OCI-LY3 (cell line): Measurements from ENCODE around the gene RARA.
"Not testable (repeated sequence)": the region's sequence is repeated elsewhere in the genome, so short reads cannot be mapped to it uniquely, and the experiment has no call there.

Experiments used
- H2AFZ ChIP-seq: fragments of 200-600, 300-600 bp; shearing (Covaris generic); 2 replicates; pipeline ENCODE4 v1.6.0; 2014; ENCODE audit warnings: antibody characterized with exemption, low read depth, low read length
- H3K27ac ChIP-seq: fragments of 200-600, 300-600 bp; sonication (generic); 2 replicates; pipeline ENCODE4 v1.5.1; 2014; ENCODE audit warnings: mild to moderate bottlenecking, low read length, moderate library complexity, mixed read lengths
- H3K27me3 ChIP-seq: fragments of 200-600, 300-600 bp; sonication (generic); 2 replicates; pipeline ENCODE4 v1.6.1; 2014; ENCODE audit warnings: low read depth, low read length, mixed read lengths
- H3K36me3 ChIP-seq: fragments of 200-600, 300-600 bp; sonication (generic); replicated peaks from 2 replicates; pipeline ENCODE3; 2014; ENCODE audit warnings: low read depth, low read length, mixed read lengths
- H3K4me1 ChIP-seq: fragments of 300-600, 200-600 bp; sonication (generic); 2 replicates; pipeline ENCODE4 v1.6.1; 2014; ENCODE audit warnings: low read length, mixed read lengths
- H3K4me2 ChIP-seq: fragments of 200-600, 300-600 bp; sonication (generic); 2 replicates; pipeline ENCODE4 v1.6.1; 2014; ENCODE audit warnings: low read length, mixed read lengths
- H3K4me3 ChIP-seq: fragments of 300-600, 200-600 bp; sonication (generic); 2 replicates; pipeline ENCODE4 v1.5.1; 2014; ENCODE audit warnings: antibody characterized with exemption, mild to moderate bottlenecking, low read length, moderate library complexity
- H3K79me2 ChIP-seq: fragments of 300-600, 200-600 bp; shearing (Covaris generic); 2 replicates; pipeline ENCODE4 v1.6.1; 2014; ENCODE audit warnings: mild to moderate bottlenecking, low read length, mixed read lengths
- H3K9ac ChIP-seq: fragments of 300-600, 200-600 bp; shearing (Covaris generic); 2 replicates; pipeline ENCODE4 v1.6.0; 2014; ENCODE audit warnings: mild to moderate bottlenecking, low read length, moderate library complexity
- H3K9me3 ChIP-seq: fragments of 200-600, 300-600 bp; shearing (Covaris generic); 2 replicates; pipeline ENCODE4 v1.6.1; 2014; ENCODE audit warnings: low read length, mixed read lengths; ENCODE audit not compliant: insufficient read depth
- H4K20me1 ChIP-seq: fragments of 200-600, 300-600 bp; sonication (generic); 2 replicates; pipeline ENCODE4 v1.6.1; 2016; ENCODE audit warnings: low read length, mixed read lengths; ENCODE audit not compliant: insufficient read depth
- EZH2phosphoT487 ChIP-seq: fragments of 200-600 bp; shearing (Covaris generic); IDR thresholded peaks from 2 replicates; pipeline ENCODE4 v1.6.1; 2018; ENCODE audit warnings: antibody characterized with exemption, mixed run types, low read depth
- TF ChIP-seq, protein P1 (sequence below): fragments of 200-600, 300-600 bp; sonication (generic); IDR thresholded peaks from 2 replicates; pipeline ENCODE4 v1.5.1; 2014; ENCODE audit warnings: antibody characterized with exemption, low read length, low read depth

RARA gene

DNA sequence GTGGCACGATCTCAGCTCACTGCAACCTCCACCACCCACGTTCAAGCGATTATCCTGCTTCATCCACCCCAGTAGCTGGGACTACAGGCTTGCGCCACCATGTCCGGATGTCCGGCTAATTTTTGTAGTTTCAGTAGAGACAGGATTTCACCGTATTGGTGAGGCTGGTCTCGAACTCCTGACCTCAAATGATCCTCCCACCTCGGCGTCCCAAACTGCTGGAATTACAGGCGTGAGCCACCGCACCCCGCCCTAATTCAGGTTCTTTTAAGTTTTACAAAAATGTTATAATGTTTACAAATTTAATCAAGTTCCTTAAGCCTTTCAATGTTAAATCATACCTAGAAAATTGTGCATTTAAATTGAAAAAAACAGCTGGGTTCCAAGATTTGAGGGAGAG lies 68.9 kb downstream of the RARA start:
- H3K9ac ChIP-seq = no peak overlapping the region
- H3K79me2 ChIP-seq = no peaks in the 10 kb centered on the region
- no peaks in the 10 kb centered on the region for H3K27me3 ChIP-seq
- no peak overlapping the region for H3K4me3 ChIP-seq
- H4K20me1 ChIP-seq = no peaks in the 10 kb centered on the region
- H3K4me1 ChIP-seq = peaks cover 10% of the 10 kb centered on the region
- H3K4me2 ChIP-seq = no peak overlapping the region
- peaks cover 6% of the 10 kb centered on the region for H3K36me3 ChIP-seq
- no peaks in the 10 kb centered on the region for H3K9me3 ChIP-seq
- TF ChIP-seq, protein P1, sequence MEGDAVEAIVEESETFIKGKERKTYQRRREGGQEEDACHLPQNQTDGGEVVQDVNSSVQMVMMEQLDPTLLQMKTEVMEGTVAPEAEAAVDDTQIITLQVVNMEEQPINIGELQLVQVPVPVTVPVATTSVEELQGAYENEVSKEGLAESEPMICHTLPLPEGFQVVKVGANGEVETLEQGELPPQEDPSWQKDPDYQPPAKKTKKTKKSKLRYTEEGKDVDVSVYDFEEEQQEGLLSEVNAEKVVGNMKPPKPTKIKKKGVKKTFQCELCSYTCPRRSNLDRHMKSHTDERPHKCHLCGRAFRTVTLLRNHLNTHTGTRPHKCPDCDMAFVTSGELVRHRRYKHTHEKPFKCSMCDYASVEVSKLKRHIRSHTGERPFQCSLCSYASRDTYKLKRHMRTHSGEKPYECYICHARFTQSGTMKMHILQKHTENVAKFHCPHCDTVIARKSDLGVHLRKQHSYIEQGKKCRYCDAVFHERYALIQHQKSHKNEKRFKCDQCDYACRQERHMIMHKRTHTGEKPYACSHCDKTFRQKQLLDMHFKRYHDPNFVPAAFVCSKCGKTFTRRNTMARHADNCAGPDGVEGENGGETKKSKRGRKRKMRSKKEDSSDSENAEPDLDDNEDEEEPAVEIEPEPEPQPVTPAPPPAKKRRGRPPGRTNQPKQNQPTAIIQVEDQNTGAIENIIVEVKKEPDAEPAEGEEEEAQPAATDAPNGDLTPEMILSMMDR = no peak
- TF ChIP-seq EZH2phosphoT487 = no peak
- no peak overlapping the region for H3K27ac ChIP-seq
- H2AFZ ChIP-seq = no peak overlapping the region

- H3K9ac ChIP-seq = no peak overlapping the region
- TF ChIP-seq, protein P1 = no peak
- TF ChIP-seq EZH2phosphoT487 = no peak
- no peak overlapping the region for H3K4me2 ChIP-seq
- no peak overlapping the region for H3K4me3 ChIP-seq
- no peaks in the 10 kb centered on the region for H4K20me1 ChIP-seq
- no peaks in the 10 kb centered on the region for H3K9me3 ChIP-seq
- H3K27ac ChIP-seq = no peak overlapping the region
- no peaks in the 10 kb centered on the region for H3K79me2 ChIP-seq
- peaks cover 3% of the 10 kb centered on the region for H3K36me3 ChIP-seq
- no peaks in the 10 kb centered on the region; the same call in 1 of the 2 replicates for H3K4me1 ChIP-seq
- no peak overlapping the region for H2AFZ ChIP-seq
- H3K27me3 ChIP-seq = no peaks in the 10 kb centered on the region
Measured at GRCh38 chr17:40378966-40379365, 70.0 kb downstream of the RARA start.

- Histone ChIP-seq H3K27me3 (no peaks in the 10 kb centered on the region), H3K36me3 (peaks cover 12% of the 10 kb centered on the region)
- no peak for TF ChIP-seq EZH2phosphoT487
Measured at GRCh38 chr17:40382251-40382650, 73.3 kb downstream of the RARA start.

DNA sequence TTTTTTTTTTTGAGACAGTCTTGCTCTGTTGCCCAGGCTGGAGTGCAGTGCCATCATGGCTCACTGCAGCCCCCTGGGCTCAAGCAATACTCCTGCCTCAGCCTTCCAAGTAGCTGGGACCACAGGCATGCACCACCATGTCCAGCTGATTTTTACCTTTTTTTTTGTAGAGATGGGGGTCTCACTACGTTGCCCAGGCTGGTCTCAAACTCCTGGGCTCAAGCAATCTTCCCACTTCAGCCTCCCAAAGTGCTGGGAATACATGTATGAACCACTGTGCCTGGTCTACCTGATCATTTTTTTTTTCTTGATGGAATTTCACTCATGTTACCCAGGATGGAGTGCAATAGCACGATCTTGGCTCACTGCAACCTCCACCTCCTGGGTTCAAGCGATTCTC lies 77.6 kb downstream of the RARA start:
- H3K27ac ChIP-seq, H3K4me3 ChIP-seq, H3K9ac ChIP-seq, H3K4me2 ChIP-seq, H4K20me1 ChIP-seq, H3K27me3 ChIP-seq, H3K9me3 ChIP-seq, H3K79me2 ChIP-seq, H3K4me1 ChIP-seq, H2AFZ ChIP-seq: not testable (repeated sequence)
- peaks cover 44% of the 10 kb centered on the region for H3K36me3 ChIP-seq

More at GRCh38 chr17:40382251-40382650, 73.3 kb downstream of the RARA start:
- H3K4me1 ChIP-seq = no peaks in the 10 kb centered on the region
- H3K4me3 ChIP-seq = no peak overlapping the region
- H3K27ac ChIP-seq = no peak overlapping the region
- no peak overlapping the region for H2AFZ ChIP-seq
- no peaks in the 10 kb centered on the region for H4K20me1 ChIP-seq
- no peaks in the 10 kb centered on the region for H3K79me2 ChIP-seq
- H3K9me3 ChIP-seq = no peaks in the 10 kb centered on the region
- H3K4me2 ChIP-seq = no peak overlapping the region
- H3K9ac ChIP-seq = no peak overlapping the region

DNA sequence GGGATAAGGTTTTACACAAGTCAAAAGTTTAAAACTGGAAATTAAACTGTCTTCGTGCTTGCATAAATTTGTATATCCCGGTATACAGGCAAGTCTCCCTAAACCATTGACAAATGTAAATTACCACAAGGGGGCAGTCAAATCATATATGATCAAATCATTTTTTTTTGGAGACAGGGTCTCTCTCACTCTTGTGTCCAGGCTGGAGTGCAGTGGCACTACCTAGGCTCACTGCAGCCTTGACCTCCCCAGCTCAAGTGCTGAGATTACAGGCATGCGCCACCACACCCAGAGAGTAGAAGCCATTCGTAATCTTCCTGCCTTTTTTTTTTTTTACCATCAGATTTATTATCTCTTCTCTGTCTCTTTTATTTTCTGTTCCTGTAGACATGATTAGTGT lies 90.2 kb downstream of the RARA start:
- no peaks in the 10 kb centered on the region for H3K79me2 ChIP-seq
- no peak overlapping the region for H2AFZ ChIP-seq
- H3K9me3 ChIP-seq = no peaks in the 10 kb centered on the region
- no peak overlapping the region for H3K9ac ChIP-seq
- no peak overlapping the region for H3K4me2 ChIP-seq
- H3K36me3 ChIP-seq = peaks cover 71% of the 10 kb centered on the region
- H4K20me1 ChIP-seq = no peaks in the 10 kb centered on the region
- TF ChIP-seq, protein P1 = peak; percentile 61
- TF ChIP-seq EZH2phosphoT487 = no peak
- H3K4me3 ChIP-seq = no peak overlapping the region
- no peak overlapping the region for H3K27ac ChIP-seq
- no peaks in the 10 kb centered on the region for H3K4me1 ChIP-seq
- H3K27me3 ChIP-seq = no peaks in the 10 kb centered on the region
